ENCODE results near the gene FCER2.

- TF ChIP-seq CTCF (IDR thresholded peaks at IDR 0.05; ENCODE audit: insufficient read depth, low read length, poor library complexity, severe bottlenecking) (no peak), EZH2phosphoT487 (conservative IDR thresholded peaks at IDR 0.05; ENCODE audit: low read length) (no peak)
Measured at GRCh38 chr19:7639863-7640348, 62.0 kb downstream of the FCER2 start.

All from SU-DHL-6 (cell line).